ENCODE data around the gene KIF16B.
A peak's percentile ranks its signal among the peaks of the same experiment; 100 is the strongest.
"Not testable (repeated sequence)": the region's sequence is repeated elsewhere in the genome, so short reads cannot be mapped to it uniquely, and the experiment has no call there.

KIF16B gene

DNA sequence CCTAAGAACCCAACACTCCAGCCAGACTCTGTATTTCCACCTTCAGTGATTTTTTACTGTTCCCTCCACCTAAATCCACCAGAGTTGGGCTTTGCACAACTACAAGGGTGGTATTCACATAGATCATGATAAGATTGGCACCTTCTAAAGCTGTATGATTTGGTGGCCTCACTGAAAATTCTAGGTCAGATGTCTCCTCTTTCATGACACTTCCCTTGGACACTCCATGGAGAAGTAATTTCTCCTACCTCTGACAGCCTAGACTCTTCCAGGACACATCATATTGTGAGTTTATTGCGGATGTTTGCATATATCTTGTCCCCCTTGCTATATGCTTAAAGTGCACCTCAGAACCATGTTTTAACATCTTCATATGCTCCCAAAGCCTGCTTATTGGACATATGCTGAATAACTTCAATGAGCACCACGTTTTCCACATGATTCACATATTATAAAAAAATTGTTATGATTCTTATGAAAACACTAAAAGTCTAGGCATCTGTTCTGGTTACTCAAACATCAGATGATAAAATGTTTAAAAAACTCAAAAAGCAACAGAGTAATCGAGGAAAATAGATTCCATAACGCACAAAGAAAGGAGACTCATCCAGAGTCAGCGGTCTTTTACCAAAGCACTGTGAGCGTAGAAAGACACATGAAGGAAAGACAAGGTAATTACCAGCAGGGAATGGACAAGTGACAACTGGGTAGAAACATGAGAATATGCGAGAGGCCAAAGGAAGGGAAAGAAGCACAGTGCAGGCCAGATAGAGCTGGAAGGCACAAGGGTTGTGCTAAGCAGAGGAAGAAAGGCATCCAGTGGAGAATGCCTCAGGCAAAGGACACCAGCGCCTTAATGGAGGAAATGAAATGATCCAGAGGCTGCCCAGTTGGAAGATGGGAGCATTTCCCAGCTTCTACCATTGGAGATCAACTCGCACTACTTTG, 46.5 kb downstream of the KIF16B start:
- Histone ChIP-seq H3K27me3 (ENCODE audit: control insufficient read depth, insufficient read depth, low read length) (no peaks in the 10 kb centered on the region), H3K9me3 (ENCODE audit: control insufficient read depth, insufficient read depth, low read length) (no peaks in the 10 kb centered on the region), H3K4me1 (ENCODE audit: control insufficient read depth, insufficient read depth, low read length) (no peaks in the 10 kb centered on the region; the same call in 1 of the 2 replicates), H3K36me3 (ENCODE audit: control insufficient read depth, insufficient read depth, low read length) (no peaks in the 10 kb centered on the region), H3K4me3 (ENCODE audit: low read length) (no peak overlapping the region), H3K27ac (ENCODE audit: low read length) (no peak overlapping the region)
- no CpG with 5 or more reads among the region's 9 CpGs for WGBS (ENCODE audit: insufficient coverage, insufficient read length)
- no peak for DNase-seq (ENCODE audit: low read depth, low spot score)

DNA sequence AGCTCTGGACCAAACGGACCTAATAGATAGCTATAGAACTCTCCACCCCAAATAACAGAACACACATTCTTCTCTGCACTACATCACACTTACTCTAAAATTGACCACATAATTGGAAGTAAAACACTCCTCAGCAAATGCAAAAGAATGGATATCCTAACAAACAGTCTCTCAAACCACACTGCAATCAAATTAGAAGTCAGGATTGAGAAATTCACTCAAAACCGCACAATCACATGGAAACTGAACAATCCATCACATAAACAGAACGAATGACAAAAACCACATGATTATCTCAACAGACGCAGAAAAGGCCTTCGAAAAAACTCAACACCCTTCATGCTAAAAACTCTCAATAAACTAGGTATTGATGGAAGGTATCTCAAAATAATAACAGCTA, 50.6 kb downstream of the KIF16B start:
- DNase-seq (ENCODE audit: low read depth, low spot score); H3K4me3 ChIP-seq (ENCODE audit: low read length); H3K27me3 ChIP-seq (ENCODE audit: control insufficient read depth, insufficient read depth, low read length); H3K36me3 ChIP-seq (ENCODE audit: control insufficient read depth, insufficient read depth, low read length); H3K9me3 ChIP-seq (ENCODE audit: control insufficient read depth, insufficient read depth, low read length); H3K4me1 ChIP-seq (ENCODE audit: control insufficient read depth, insufficient read depth, low read length); H3K27ac ChIP-seq (ENCODE audit: low read length): not testable (repeated sequence)
- WGBS (ENCODE audit: insufficient coverage, insufficient read length): no CpG with 5 or more reads among the region's 5 CpGs

DNA sequence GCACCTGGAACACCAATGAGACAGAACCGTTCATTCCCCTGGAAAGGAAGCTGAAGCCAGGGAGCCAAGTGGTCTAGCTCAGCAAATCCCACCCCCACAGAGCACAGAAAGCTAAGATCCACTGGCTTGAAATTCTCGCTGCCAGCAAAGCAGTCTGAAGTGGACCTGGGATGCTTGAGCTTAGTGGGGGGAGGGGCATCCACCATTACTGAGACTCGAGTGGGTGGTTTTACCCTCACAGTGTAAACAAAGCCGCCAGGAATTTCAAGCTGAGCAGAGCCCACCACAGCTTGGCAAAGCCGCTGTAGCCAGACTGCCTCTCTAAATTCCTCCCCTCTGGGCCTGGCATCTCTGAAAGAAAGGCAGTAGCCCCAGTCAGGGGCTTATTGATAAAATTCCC, 53.1 kb downstream of the KIF16B start:
- Histone ChIP-seq H3K36me3 (ENCODE audit: control insufficient read depth, insufficient read depth, low read length) (no peaks in the 10 kb centered on the region), H3K27ac (ENCODE audit: low read length) (no peak overlapping the region), H3K27me3 (ENCODE audit: control insufficient read depth, insufficient read depth, low read length) (no peaks in the 10 kb centered on the region), H3K4me1 (ENCODE audit: control insufficient read depth, insufficient read depth, low read length) (no peaks in the 10 kb centered on the region; the same call in 1 of the 2 replicates), H3K9me3 (ENCODE audit: control insufficient read depth, insufficient read depth, low read length) (no peaks in the 10 kb centered on the region), H3K4me3 (ENCODE audit: low read length) (no peak overlapping the region)
- no CpG with 5 or more reads among the region's 5 CpGs for WGBS (ENCODE audit: insufficient coverage, insufficient read length)
- no peak for DNase-seq (ENCODE audit: low read depth, low spot score)

DNA sequence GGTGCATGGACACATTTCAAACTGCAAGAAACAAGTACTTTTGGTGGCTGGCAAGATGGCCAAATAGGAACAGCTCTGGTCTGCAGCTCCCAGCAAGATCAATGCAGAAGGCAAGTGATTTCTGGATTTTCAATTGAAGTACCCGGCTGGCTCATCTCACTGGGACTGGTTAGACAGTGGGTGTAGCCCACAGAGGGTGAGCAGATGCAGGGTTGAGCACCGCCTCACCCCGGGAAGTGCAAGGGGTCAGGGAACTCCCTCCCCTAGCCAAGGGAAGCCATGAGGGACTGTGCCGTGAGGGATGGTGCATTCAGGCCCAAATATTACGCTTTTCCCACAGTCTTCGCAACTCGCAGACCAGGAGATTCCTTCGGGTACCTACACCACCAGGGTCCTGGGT, 53.6 kb downstream of the KIF16B start:
- H3K4me1 ChIP-seq (ENCODE audit: control insufficient read depth, insufficient read depth, low read length); H3K9me3 ChIP-seq (ENCODE audit: control insufficient read depth, insufficient read depth, low read length); DNase-seq (ENCODE audit: low read depth, low spot score); H3K27ac ChIP-seq (ENCODE audit: low read length); H3K36me3 ChIP-seq (ENCODE audit: control insufficient read depth, insufficient read depth, low read length); H3K27me3 ChIP-seq (ENCODE audit: control insufficient read depth, insufficient read depth, low read length); H3K4me3 ChIP-seq (ENCODE audit: low read length): not testable (repeated sequence)
- no CpG with 5 or more reads among the region's 8 CpGs for WGBS (ENCODE audit: insufficient coverage, insufficient read length)

DNA sequence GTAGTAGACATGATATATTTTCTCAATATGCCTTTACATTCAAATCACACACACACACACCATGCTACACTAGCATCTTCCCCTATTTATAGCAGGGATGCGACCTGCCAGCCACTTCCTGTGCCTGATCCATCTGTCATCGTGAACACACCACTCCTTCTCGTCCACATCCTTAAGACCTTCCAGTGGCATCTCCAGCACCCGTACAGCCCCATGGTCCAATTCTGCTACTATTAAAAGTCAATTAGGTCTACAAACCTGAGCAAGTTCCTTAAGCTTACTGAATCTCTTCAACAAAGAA, 54.5 kb downstream of the KIF16B start:
- no peak for DNase-seq (ENCODE audit: low read depth, low spot score)
- Histone ChIP-seq H3K27me3 (ENCODE audit: control insufficient read depth, insufficient read depth, low read length) (no peaks in the 10 kb centered on the region), H3K9me3 (ENCODE audit: control insufficient read depth, insufficient read depth, low read length) (no peaks in the 10 kb centered on the region), H3K36me3 (ENCODE audit: control insufficient read depth, insufficient read depth, low read length) (no peaks in the 10 kb centered on the region), H3K27ac (ENCODE audit: low read length) (no peak overlapping the region), H3K4me1 (ENCODE audit: control insufficient read depth, insufficient read depth, low read length) (no peaks in the 10 kb centered on the region; the same call in 1 of the 2 replicates), H3K4me3 (ENCODE audit: low read length) (no peak overlapping the region)
- WGBS (ENCODE audit: insufficient coverage, insufficient read length): no CpG with 5 or more reads among the region's 4 CpGs

DNA sequence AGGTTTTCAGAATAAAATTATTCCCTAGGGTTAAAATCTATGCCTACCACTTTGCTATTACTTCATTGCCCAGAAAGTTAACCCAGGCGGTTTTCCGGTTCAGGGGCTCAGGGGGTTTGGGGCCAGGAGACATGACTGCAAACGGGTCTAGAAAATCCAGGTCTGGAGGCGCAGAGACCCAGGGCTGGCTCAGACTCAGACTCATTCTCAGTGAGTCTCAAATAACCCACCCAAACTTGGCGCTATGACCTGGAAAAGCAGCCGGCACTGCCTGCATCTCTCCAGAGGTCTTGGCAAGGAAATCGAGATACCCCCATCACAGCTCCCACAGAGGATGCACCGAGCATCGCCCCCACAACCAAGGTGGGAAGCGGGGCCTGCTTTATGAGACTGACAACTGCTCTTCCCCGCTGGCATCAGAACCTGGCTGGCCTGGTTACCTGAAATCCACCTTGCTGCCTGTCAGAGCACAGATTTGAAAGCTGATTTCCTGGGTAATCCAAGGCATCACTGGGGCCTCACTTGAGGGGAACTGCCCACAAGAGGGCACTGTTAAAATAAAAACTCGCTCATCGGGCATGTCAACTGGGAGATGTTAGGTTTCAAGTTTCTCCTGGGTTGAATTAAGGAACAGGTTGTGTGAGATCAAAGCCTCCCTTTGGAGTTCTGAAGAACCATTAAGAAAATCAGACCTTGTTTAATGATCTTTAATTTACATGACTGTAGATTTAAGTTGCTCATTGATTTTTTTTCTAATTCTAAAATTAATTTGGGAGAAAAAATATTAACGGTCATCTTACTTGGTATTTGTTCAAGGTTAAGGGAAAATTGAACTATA, 55.1 kb downstream of the KIF16B start:
- peak; percentile 41 for DNase-seq (ENCODE audit: low read depth, low spot score)
- H3K4me3 ChIP-seq (ENCODE audit: low read length): no peak overlapping the region
- WGBS (ENCODE audit: insufficient coverage, insufficient read length): no CpG with 5 or more reads among the region's 14 CpGs
- H3K27ac ChIP-seq (ENCODE audit: low read length): no peak overlapping the region
- no peaks in the 10 kb centered on the region; the same call in 1 of the 2 replicates for H3K4me1 ChIP-seq (ENCODE audit: control insufficient read depth, insufficient read depth, low read length)
- H3K27me3 ChIP-seq (ENCODE audit: control insufficient read depth, insufficient read depth, low read length): no peaks in the 10 kb centered on the region
- H3K9me3 ChIP-seq (ENCODE audit: control insufficient read depth, insufficient read depth, low read length): no peaks in the 10 kb centered on the region
- H3K36me3 ChIP-seq (ENCODE audit: control insufficient read depth, insufficient read depth, low read length): no peaks in the 10 kb centered on the region

DNA sequence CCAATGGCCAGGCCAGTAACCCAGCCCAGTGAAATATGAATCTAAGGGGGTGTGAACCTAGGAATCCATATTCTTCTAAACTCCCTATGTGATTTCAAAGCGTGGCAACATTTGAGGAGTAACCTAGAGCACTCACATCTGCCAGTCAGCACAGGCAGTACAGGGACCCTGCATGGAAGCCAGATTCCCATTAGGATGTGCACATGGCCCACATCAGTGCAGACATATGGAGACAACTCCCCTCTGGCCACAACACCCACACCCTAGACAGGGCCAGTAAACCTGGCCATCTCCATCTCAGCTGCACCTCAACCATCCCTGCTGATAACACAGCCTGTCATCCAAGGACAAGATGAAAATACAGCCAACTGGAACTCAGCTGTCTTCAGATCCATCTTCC, 56.5 kb downstream of the KIF16B start:
- no peak overlapping the region for H3K27ac ChIP-seq (ENCODE audit: low read length)

DNA sequence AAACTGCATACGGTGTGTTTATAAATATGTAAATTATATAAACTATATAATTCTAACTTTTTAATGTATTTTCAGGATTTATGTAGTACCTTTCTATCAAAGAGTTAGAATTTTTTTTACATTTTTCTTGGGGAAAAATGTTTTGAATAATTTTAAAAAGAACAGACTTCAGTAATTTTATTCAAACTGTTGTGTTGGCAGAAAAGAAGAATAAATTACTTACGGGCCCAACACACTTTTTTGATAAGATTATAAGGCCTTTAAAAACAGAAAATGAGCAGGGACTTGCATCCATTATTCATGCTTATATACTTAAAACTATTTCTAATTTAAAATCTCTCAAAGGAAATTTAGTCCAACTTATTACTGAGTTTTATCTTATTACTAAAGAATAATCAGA, 58.2 kb downstream of the KIF16B start:
- Histone ChIP-seq H3K4me3 (ENCODE audit: low read length) (no peak overlapping the region), H3K36me3 (ENCODE audit: control insufficient read depth, insufficient read depth, low read length) (no peaks in the 10 kb centered on the region), H3K9me3 (ENCODE audit: control insufficient read depth, insufficient read depth, low read length) (no peaks in the 10 kb centered on the region), H3K27me3 (ENCODE audit: control insufficient read depth, insufficient read depth, low read length) (no peaks in the 10 kb centered on the region), H3K4me1 (ENCODE audit: control insufficient read depth, insufficient read depth, low read length) (no peaks in the 10 kb centered on the region), H3K27ac (ENCODE audit: low read length) (no peak overlapping the region)
- DNase-seq (ENCODE audit: low read depth, low spot score): no peak
- no CpG with 5 or more reads among the region's 2 CpGs for WGBS (ENCODE audit: insufficient coverage, insufficient read length)

More for the DNA sequence above, 56.5 kb downstream of the KIF16B start:
- Histone ChIP-seq H3K9me3 (ENCODE audit: control insufficient read depth, insufficient read depth, low read length) (no peaks in the 10 kb centered on the region), H3K4me3 (ENCODE audit: low read length) (no peak overlapping the region), H3K27me3 (ENCODE audit: control insufficient read depth, insufficient read depth, low read length) (no peaks in the 10 kb centered on the region), H3K36me3 (ENCODE audit: control insufficient read depth, insufficient read depth, low read length) (no peaks in the 10 kb centered on the region), H3K4me1 (ENCODE audit: control insufficient read depth, insufficient read depth, low read length) (no peaks in the 10 kb centered on the region; the same call in 1 of the 2 replicates)
- WGBS (ENCODE audit: insufficient coverage, insufficient read length): no CpG with 5 or more reads among the region's 1 CpG
- DNase-seq (ENCODE audit: low read depth, low spot score): no peak

DNA sequence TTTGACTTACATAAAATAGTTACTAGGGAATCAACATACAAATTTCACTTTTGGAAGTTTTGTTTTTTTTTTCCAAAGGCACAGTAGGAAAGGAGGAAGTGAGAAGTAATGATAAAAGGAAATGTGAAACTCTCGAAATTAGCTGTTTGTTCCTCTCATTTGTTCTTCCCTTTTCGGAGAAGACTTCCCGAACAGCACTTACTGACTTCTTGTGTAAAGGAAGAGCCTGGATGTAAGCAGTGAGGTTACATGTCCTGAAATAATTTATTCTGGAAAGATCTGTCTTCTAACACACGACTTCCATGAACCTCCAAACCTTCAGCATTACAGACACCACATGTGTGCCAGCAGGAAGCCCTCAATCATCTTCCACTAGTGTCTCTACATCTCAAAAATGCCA, 59.1 kb downstream of the KIF16B start:
- Histone ChIP-seq H3K27me3 (ENCODE audit: control insufficient read depth, insufficient read depth, low read length) (no peaks in the 10 kb centered on the region), H3K4me3 (ENCODE audit: low read length) (no peak overlapping the region), H3K4me1 (ENCODE audit: control insufficient read depth, insufficient read depth, low read length) (no peaks in the 10 kb centered on the region), H3K9me3 (ENCODE audit: control insufficient read depth, insufficient read depth, low read length) (no peaks in the 10 kb centered on the region), H3K27ac (ENCODE audit: low read length) (no peak overlapping the region), H3K36me3 (ENCODE audit: control insufficient read depth, insufficient read depth, low read length) (no peaks in the 10 kb centered on the region)
- no CpG with 5 or more reads among the region's 4 CpGs for WGBS (ENCODE audit: insufficient coverage, insufficient read length)
- DNase-seq (ENCODE audit: low read depth, low spot score): no peak

DNA sequence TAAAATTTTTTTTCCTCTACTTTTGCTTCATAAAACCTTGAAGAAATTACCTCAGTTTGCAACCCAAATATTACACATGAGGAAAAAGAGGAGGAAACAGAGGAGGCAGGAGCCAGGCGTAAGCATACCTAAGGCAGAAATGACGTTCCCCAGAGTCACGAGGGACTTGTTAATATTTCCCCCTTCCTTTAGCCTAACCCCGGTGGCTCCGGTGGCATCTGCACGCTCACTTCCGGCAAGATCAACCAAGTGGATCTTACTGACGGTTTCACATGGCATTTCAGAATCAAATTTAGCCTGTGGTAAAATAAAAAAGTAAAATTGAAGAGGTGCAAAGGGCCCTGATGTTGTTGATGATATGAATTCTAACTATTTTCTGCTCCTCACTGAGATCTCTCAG, 67.4 kb downstream of the KIF16B start:
- no peak overlapping the region for H3K4me3 ChIP-seq (ENCODE audit: low read length)
- no peak overlapping the region for H3K27ac ChIP-seq (ENCODE audit: low read length)
- no peak for DNase-seq (ENCODE audit: low read depth, low spot score)
- no peaks in the 10 kb centered on the region for H3K4me1 ChIP-seq (ENCODE audit: control insufficient read depth, insufficient read depth, low read length)
- H3K27me3 ChIP-seq (ENCODE audit: control insufficient read depth, insufficient read depth, low read length): no peaks in the 10 kb centered on the region
- no peaks in the 10 kb centered on the region; the same call in 1 of the 2 replicates for H3K36me3 ChIP-seq (ENCODE audit: control insufficient read depth, insufficient read depth, low read length)
- no peaks in the 10 kb centered on the region for H3K9me3 ChIP-seq (ENCODE audit: control insufficient read depth, insufficient read depth, low read length)
- WGBS (ENCODE audit: insufficient coverage, insufficient read length): no CpG with 5 or more reads among the region's 8 CpGs
